Measurements from ENCODE around the gene STARD8. TPM values are rescaled to one million over a fixed set of nuclear protein-coding genes. Genes with fewer than 3 reads are reported as not detected.

STARD8 gene
- total RNA-seq, 1 donor from 2014 or later, result 9.3 TPM

DNA sequence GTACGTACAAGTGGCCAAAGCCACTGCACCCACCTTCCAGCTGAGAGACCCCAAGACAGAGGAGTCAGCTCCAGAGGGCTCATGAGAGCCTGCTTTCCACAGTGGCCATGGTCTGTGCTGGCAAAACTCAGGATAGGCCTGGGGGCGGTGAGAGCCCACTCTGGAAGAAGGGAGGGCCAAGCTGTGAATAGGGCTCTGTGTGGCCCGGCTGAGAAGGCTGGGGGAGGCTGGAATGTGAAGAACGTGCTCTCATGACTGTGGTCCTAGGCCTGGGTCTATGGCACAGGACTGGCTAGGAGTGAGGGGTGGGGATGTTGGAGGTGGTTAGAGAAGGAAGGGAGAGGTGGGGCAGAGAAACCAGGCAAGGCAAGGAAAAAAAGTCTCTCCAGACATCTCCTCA, 13.3 kb downstream of the STARD8 start:
- no peaks in the 10 kb centered on the region for H3K27me3 ChIP-seq (ENCODE audit: low read depth)
- no peak for DNase-seq
- no peaks in the 10 kb centered on the region for H3K36me3 ChIP-seq
- H3K27ac ChIP-seq (replicated peaks), result no peak overlapping the region
- intact Hi-C loops (cut with micrococcal nuclease), result no loop called here
- no peak overlapping the region for H3K4me3 ChIP-seq
- H3K4me1 ChIP-seq, result peaks cover 6% of the 10 kb centered on the region
- H3K9me3 ChIP-seq (replicated peaks), result no peaks in the 10 kb centered on the region
- TF ChIP-seq, protein P1, sequence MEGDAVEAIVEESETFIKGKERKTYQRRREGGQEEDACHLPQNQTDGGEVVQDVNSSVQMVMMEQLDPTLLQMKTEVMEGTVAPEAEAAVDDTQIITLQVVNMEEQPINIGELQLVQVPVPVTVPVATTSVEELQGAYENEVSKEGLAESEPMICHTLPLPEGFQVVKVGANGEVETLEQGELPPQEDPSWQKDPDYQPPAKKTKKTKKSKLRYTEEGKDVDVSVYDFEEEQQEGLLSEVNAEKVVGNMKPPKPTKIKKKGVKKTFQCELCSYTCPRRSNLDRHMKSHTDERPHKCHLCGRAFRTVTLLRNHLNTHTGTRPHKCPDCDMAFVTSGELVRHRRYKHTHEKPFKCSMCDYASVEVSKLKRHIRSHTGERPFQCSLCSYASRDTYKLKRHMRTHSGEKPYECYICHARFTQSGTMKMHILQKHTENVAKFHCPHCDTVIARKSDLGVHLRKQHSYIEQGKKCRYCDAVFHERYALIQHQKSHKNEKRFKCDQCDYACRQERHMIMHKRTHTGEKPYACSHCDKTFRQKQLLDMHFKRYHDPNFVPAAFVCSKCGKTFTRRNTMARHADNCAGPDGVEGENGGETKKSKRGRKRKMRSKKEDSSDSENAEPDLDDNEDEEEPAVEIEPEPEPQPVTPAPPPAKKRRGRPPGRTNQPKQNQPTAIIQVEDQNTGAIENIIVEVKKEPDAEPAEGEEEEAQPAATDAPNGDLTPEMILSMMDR (IDR thresholded peaks at IDR 0.05; ENCODE audit: borderline replicate concordance), result no peak

DNA sequence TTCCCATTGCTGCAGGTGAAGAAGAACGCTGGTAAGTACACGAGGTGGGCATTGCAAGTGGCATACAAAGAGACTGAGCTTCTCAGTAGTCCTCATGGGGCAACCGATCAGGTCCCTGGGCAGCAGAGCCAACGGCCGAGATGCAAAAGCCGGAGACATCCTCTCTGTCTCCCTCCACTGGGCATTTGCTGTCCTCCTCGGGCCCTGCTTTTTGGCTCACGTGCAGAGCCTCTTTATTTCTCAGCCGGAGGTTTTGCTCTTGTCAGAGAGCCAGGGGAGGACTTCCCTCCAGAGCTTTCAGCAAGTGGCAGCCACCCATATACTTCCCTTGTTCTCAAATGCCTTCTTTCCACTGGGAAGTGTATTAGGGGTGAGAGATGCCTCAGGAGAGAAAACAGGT, 18.0 kb downstream of the STARD8 start:
- Histone ChIP-seq H3K4me3 (no peak overlapping the region), H3K27ac (replicated peaks) (peak overlapping the region; percentile 46), H3K27me3 (ENCODE audit: low read depth) (no peaks in the 10 kb centered on the region), H3K9me3 (replicated peaks) (no peaks in the 10 kb centered on the region), H3K36me3 (no peaks in the 10 kb centered on the region), H3K4me1 (peaks cover 12% of the 10 kb centered on the region)
- TF ChIP-seq, protein P1 (IDR thresholded peaks at IDR 0.05; ENCODE audit: borderline replicate concordance), result peak; percentile 46
- intact Hi-C loops (cut with micrococcal nuclease), result no loop called here
- DNase-seq, result peak; percentile 24

DNA sequence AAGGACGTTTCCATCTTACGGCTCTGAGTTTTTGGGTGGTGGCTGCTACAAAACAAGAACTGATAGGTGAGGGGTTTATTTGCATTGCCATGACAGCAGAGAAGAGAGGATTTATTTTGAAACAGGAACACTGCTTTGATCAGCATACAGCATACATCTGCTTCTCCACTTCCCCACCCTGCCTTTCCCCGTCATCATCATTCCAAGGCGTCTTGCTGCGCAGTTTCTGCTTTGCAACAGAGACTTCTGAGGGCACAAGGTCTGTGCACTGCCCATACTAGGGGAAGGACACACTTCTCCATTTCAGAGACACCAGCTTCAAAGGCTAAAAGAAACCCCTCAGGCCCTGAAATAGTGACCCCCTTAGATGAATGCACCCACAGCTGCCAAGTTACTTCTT, 19.1 kb downstream of the STARD8 start:
- DNase-seq, result no peak
- Histone ChIP-seq H3K27me3 (ENCODE audit: low read depth) (no peaks in the 10 kb centered on the region), H3K9me3 (replicated peaks) (no peaks in the 10 kb centered on the region), H3K27ac (replicated peaks) (peak overlapping the region; percentile 16), H3K36me3 (no peaks in the 10 kb centered on the region), H3K4me3 (no peak overlapping the region), H3K4me1 (peaks cover 12% of the 10 kb centered on the region)
- TF ChIP-seq, protein P1 (IDR thresholded peaks at IDR 0.05; ENCODE audit: borderline replicate concordance), result no peak
- intact Hi-C loops (cut with micrococcal nuclease), result no loop called here

DNA sequence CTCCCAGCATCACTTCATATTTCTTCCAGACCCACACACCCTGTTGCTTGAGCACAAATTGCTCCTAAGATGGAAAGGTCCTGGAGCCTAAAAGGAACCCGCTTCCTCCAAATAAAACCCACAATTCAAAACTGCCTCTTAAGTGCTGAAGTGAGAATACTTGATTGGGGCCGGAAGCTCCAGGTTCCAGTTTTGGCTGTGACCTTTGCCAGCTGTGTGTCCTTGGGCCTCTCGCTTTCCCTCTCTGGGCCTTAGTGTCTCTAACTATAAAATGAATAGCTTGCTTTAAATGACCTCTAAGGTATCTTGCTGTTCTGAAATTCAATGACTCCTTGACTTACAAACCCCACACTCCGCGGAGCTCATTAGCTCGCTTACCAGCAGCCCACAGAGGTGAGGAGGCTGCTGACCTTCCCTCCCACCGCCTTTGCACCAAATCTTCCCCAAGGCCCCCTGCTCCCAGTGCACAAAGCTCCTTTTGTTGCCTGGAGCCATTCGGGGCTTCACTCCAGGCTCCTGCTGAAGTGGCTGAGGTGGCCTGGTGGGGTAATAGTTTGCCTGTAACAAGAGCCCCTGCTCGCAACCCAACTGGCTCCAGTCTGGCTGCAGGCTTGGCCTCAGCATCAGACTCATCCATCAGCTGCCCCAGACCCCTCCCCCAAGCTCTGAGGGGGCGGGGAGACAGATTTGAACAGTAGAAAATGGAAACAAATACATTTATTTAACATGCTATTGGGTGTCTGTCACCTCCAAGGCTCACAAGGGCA, 21.8 kb downstream of the STARD8 start:
- no peaks in the 10 kb centered on the region for H3K9me3 ChIP-seq (replicated peaks)
- H3K27ac ChIP-seq (replicated peaks), result peak overlapping the region; percentile 19
- peaks cover 20% of the 10 kb centered on the region for H3K4me1 ChIP-seq
- no peaks in the 10 kb centered on the region for H3K27me3 ChIP-seq (ENCODE audit: low read depth)
- no peak overlapping the region for H3K4me3 ChIP-seq
- TF ChIP-seq, protein P1 (IDR thresholded peaks at IDR 0.05; ENCODE audit: borderline replicate concordance), result no peak
- H3K36me3 ChIP-seq, result no peaks in the 10 kb centered on the region
- no peak for DNase-seq
- intact Hi-C loops (cut with micrococcal nuclease), result no loop called here

DNA sequence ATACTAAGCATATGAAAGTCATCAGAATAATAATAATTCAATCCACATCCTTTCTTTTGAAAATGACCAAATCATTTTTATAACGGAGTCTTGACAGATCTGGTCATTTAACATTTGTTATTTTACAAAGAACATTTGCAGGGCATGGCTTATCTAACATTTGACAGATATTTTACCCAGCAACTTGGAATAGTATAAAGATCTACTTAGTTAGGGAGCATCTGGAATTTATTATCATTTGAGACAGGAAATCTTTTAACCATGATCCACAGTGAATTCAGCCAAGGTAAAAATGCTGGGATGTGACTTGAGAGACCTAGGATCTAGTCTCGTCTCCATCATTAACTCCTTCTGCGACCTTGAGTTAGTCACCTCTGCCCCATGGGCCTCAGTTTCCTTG, 22.4 kb downstream of the STARD8 start:
- Histone ChIP-seq H3K27me3 (ENCODE audit: low read depth) (no peaks in the 10 kb centered on the region), H3K9me3 (replicated peaks) (no peaks in the 10 kb centered on the region), H3K4me3 (no peak overlapping the region), H3K4me1 (peaks cover 20% of the 10 kb centered on the region), H3K27ac (replicated peaks) (peak overlapping the region; percentile 78), H3K36me3 (no peaks in the 10 kb centered on the region)
- TF ChIP-seq, protein P1 (IDR thresholded peaks at IDR 0.05; ENCODE audit: borderline replicate concordance), result no peak
- DNase-seq, result no peak
- intact Hi-C loops (cut with micrococcal nuclease), result no loop called here
